Activated naive CD4-positive, alpha-beta T cell treated with anti-CD3 and anti-CD28 coated beads, Interleukin-2, amount 50 U/mL, for 72 hours (primary cell): ENCODE data around the gene BSN. TPM values are rescaled to one million over a fixed set of nuclear protein-coding genes. Genes with fewer than 3 reads are reported as not detected.

Experiments used
- ATAC-seq, 2 donors: fragments of 150-1000 bp; cut with Tn5 transposase; 2 replicates each; pipeline ENCODE4 v1.10.0; 2021; ENCODE audit warnings: mild to moderate bottlenecking in 2 of 2, moderate library complexity in 2 of 2
- DNase-seq, 2 donors: peaks; one replicate each; pipeline ENCODE4 v3.0.0; 2021 to 2022; ENCODE audit warnings: low spot score in 2 of 2
- H3K27ac Mint-ChIP-seq, 2 donors: one replicate each; pipeline ENCODE4 v1.8.0; 2022; ENCODE audit warnings: mild to moderate bottlenecking in 2 of 2, mixed read lengths in 2 of 2
- H3K36me3 Mint-ChIP-seq, 2 donors: one replicate each; pipeline ENCODE4 v1.8.0; 2022; ENCODE audit warnings: mixed read lengths in 2 of 2
- H3K9me3 Mint-ChIP-seq, 2 donors: one replicate each; pipeline ENCODE4 v1.8.0; 2022; ENCODE audit warnings: mixed read lengths in 2 of 2
- total RNA-seq, 2 donors: library from RNA; stranded (reverse); gene quantifications; one replicate each; pipeline ENCODE4 v1.2.3, GENCODE V29; 2022

Gene BSN
- total RNA-seq, 2 donors from 2014 or later = 0.06 to 0.20 TPM

DNA sequence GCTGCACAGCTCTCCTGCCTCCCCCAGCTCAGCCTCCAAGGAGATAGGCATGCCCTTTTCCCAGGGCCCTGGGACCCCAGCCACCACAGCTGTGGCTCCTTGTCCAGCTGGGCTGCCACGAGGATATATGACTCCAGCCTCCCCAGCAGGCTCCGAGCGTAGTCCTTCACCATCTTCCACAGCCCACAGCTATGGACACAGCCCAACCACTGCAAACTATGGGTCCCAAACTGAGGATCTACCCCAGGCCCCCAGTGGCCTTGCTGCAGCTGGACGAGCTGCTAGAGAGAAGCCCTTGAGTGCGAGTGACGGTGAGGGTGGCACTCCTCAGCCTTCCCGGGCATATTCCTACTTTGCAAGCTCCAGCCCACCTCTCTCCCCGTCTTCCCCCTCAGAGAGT lies 99.3 kb downstream of the BSN start:
- H3K27ac Mint-ChIP-seq = no peak overlapping the region
- no peak for DNase-seq

DNA sequence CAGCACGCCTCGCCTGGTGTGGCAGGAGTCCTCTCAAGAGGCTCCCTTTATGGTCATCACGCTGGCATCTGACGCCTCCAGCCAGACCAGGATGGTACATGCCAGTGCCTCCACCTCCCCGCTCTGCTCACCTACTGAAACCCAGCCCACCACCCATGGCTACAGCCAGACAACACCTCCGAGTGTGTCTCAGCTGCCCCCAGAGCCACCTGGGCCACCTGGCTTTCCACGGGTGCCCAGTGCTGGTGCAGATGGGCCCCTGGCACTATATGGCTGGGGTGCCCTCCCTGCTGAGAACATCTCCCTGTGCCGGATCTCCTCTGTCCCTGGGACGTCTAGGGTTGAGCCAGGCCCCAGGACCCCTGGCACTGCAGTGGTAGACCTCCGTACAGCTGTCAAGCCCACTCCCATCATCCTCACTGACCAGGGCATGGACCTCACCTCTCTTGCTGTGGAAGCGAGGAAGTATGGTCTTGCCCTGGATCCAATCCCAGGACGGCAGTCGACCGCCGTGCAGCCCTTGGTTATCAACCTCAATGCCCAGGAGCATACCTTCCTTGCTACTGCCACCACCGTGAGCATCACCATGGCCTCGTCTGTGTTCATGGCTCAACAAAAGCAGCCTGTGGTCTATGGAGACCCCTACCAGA lies 100.0 kb downstream of the BSN start:
- no peak overlapping the region for H3K27ac Mint-ChIP-seq
- no peaks in the 10 kb centered on the region for H3K9me3 Mint-ChIP-seq
- no peak for ATAC-seq
- H3K36me3 Mint-ChIP-seq = no peaks in the 10 kb centered on the region
- DNase-seq = no peak

More for the DNA sequence above, 99.3 kb downstream of the BSN start:
- H3K36me3 Mint-ChIP-seq = no peaks in the 10 kb centered on the region
- no peak for ATAC-seq
- H3K9me3 Mint-ChIP-seq = no peaks in the 10 kb centered on the region

DNA sequence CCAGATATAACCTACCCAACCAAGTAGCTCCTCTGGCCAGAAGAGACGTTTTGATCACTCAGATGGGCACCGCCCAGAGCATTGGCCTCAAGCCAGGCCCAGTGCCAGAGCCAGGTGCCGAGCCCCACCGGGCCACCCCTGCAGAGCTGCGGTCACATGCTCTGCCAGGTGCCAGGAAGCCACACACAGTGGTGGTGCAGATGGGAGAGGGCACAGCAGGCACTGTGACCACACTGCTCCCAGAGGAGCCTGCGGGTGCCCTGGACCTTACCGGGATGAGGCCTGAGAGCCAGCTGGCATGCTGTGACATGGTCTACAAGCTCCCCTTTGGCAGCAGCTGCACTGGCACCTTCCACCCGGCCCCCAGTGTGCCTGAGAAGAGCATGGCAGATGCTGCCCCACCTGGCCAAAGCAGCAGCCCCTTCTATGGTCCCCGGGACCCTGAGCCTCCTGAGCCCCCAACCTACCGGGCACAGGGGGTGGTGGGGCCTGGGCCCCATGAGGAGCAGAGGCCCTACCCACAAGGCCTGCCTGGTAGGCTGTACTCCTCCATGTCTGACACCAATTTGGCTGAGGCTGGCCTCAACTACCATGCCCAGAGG lies 100.8 kb downstream of the BSN start:
- ATAC-seq (no peak), DNase-seq (no peak)
- no peaks in the 10 kb centered on the region for H3K36me3 Mint-ChIP-seq
- no peaks in the 10 kb centered on the region for H3K9me3 Mint-ChIP-seq
- peak overlapping the region in 1 of 2 donors; percentile 50 for H3K27ac Mint-ChIP-seq

DNA sequence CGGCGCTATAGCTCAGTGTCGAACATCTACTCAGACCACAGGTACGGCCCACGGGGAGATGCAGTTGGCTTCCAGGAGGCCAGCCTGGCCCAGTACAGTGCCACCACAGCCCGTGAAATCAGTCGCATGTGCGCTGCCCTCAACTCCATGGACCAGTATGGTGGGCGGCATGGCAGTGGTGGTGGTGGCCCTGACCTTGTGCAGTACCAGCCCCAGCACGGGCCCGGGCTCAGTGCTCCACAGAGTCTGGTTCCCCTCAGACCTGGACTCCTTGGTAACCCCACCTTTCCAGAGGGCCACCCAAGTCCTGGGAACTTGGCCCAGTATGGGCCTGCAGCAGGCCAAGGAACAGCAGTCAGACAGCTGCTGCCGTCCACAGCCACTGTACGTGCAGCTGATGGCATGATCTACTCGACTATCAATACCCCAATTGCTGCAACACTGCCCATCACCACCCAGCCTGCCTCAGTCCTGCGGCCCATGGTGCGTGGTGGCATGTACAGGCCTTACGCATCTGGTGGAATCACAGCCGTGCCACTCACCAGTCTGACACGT lies 101.5 kb downstream of the BSN start:
- H3K9me3 Mint-ChIP-seq = no peaks in the 10 kb centered on the region
- ATAC-seq (no peak), DNase-seq (no peak)
- no peak overlapping the region for H3K27ac Mint-ChIP-seq
- H3K36me3 Mint-ChIP-seq = no peaks in the 10 kb centered on the region

DNA sequence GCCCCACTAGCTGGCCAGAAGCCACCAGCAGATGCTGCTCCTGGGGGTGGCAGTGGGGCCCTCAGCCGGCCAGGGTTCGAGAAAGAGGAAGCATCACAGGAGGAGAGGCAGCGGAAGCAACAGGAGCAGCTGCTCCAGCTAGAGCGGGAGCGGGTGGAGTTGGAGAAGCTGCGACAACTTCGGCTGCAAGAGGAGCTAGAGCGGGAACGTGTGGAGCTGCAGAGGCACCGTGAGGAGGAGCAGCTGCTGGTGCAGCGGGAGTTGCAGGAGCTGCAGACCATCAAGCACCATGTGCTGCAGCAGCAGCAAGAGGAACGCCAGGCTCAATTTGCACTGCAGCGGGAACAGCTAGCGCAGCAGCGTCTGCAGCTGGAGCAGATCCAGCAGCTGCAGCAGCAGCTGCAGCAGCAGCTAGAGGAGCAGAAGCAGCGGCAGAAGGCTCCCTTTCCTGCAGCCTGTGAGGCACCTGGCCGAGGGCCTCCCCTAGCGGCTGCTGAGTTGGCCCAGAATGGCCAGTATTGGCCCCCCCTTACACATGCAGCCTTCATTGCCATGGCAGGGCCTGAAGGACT lies 102.3 kb downstream of the BSN start:
- Mint-ChIP-seq H3K27ac (no peak overlapping the region), H3K36me3 (no peaks in the 10 kb centered on the region), H3K9me3 (no peaks in the 10 kb centered on the region)
- ATAC-seq (no peak), DNase-seq (no peak)

DNA sequence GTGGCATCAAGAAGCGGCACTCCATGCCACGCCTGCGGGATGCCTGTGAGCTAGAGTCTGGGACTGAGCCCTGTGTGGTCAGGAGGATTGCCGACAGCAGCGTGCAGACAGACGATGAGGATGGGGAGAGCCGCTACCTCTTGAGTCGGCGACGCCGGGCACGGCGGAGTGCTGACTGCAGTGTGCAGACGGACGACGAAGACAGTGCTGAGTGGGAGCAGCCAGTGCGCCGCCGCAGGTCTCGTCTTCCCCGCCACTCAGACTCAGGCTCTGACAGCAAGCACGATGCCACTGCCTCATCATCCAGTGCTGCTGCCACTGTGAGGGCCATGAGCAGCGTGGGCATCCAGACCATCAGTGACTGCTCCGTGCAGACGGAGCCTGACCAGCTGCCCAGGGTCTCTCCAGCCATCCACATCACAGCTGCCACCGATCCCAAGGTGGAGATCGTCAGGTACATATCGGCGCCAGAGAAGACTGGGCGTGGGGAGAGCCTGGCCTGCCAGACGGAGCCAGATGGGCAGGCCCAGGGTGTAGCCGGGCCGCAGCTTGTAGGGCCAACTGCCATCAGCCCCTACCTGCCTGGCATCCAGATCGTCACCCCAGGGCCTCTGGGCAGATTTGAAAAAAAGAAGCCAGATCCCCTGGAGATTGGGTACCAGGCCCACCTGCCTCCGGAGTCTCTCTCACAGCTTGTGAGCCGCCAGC lies 103.1 kb downstream of the BSN start:
- DNase-seq (no peak), ATAC-seq (no peak)
- Mint-ChIP-seq H3K9me3 (no peaks in the 10 kb centered on the region), H3K36me3 (no peaks in the 10 kb centered on the region), H3K27ac (no peak overlapping the region)

DNA sequence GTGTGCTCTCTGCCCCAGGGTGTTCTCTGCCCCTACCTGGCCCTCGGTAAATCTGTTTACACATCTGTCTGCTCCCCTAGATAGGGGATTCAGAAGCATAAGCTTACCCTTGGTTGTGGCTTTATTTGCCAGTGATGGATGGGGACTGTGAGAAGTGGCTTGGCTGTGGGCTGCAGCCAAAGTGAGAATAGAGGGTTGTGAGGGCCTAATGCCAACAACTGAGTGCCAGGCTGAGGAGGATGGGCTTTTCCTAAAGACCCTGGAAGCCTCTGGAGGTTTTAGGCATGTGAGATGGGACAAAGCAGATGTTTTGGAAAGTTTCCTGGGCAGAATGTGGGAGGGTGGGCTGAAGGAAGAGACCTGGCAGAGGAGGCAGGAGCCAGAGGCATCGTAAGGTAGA lies 104.4 kb downstream of the BSN start:
- H3K36me3 Mint-ChIP-seq = no peaks in the 10 kb centered on the region

DNA sequence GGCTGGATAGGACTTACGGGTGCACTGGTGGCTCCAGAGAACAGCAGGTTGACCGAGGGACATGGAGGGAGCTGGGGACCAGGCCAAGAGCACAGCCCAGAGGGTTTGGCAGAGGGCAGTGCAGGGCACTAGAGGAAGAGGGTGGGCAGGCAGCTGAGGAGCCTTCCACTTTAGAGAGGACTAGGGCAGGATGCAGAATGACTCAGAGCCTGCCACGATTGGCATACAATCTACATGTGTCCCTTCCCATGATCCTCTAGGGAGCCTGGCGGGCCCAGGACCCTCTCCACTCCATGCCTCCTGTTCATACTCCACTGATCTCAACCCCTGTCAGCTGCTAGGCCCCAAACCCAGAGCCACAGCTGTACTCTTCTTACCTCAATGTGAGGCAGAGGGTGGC lies 105.5 kb downstream of the BSN start:
- no peak for DNase-seq
- peak in 1 of 2 donors; percentile 35 for ATAC-seq

More for the DNA sequence above, 104.4 kb downstream of the BSN start:
- ATAC-seq (no peak), DNase-seq (no peak)
- Mint-ChIP-seq H3K27ac (peak overlapping the region in 1 of 2 donors; percentile 9), H3K9me3 (no peaks in the 10 kb centered on the region)

DNA sequence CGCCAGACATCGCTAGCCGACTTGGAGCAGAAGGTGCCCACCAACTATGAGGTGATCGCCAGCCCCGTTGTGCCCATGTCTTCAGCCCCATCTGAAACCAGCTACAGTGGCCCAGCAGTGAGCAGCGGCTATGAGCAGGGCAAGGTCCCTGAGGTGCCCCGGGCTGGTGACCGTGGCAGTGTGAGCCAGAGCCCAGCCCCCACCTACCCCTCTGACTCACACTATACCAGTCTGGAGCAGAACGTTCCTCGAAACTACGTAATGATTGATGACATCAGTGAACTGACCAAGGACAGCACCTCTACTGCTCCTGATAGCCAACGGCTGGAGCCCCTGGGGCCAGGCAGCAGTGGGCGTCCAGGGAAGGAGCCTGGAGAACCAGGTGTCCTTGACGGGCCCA lies 107.0 kb downstream of the BSN start:
- no peaks in the 10 kb centered on the region for H3K9me3 Mint-ChIP-seq
- peak overlapping the region in 1 of 2 donors; percentile 14 for H3K27ac Mint-ChIP-seq
- H3K36me3 Mint-ChIP-seq = no peaks in the 10 kb centered on the region
- DNase-seq = no peak
- ATAC-seq = no peak

More for the DNA sequence above, 105.5 kb downstream of the BSN start:
- H3K27ac Mint-ChIP-seq = peak overlapping the region in 1 of 2 donors; percentile 16
- H3K9me3 Mint-ChIP-seq = no peaks in the 10 kb centered on the region
- no peaks in the 10 kb centered on the region for H3K36me3 Mint-ChIP-seq

DNA sequence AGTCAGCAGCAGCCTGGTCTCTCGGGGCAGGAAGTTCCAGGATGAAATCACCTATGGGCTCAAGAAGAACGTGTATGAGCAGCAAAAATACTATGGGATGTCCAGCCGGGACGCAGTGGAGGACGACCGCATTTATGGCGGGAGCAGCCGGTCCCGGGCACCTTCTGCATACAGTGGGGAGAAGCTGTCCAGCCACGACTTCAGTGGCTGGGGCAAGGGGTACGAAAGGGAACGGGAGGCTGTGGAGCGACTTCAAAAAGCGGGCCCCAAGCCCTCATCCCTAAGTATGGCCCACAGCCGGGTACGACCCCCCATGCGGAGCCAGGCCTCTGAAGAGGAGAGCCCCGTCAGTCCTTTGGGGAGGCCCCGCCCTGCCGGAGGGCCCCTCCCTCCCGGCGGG lies 107.7 kb downstream of the BSN start:
- H3K36me3 Mint-ChIP-seq = no peaks in the 10 kb centered on the region

DNA sequence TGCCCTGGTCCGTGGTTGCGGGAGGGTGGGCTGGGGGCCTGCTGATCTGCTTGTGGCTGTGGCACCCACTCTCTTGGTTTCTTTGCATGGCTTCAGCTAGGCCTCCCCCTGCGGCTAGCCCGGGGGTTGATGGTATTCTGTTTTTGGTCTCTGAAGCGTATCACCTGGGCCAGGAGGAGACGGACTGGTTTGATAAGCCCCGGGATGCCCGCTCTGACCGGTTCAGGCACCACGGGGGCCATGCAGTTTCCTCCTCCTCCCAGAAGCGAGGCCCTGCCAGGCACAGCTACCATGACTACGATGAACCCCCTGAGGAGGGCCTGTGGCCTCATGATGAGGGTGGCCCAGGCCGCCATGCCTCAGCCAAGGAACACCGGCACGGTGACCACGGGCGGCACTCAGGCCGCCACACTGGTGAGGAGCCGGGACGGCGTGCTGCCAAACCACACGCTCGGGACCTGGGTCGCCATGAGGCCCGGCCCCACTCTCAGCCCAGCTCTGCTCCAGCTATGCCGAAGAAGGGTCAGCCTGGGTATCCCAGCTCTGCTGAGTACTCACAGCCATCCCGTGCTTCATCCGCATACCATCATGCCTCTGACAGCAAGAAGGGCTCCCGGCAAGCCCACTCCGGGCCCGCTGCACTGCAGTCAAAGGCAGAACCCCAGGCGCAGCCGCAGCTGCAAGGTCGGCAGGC lies 108.6 kb downstream of the BSN start:
- no peak for ATAC-seq
- no peak overlapping the region for H3K27ac Mint-ChIP-seq
- DNase-seq = no peak
- no peaks in the 10 kb centered on the region for H3K36me3 Mint-ChIP-seq
- no peaks in the 10 kb centered on the region for H3K9me3 Mint-ChIP-seq

More for the DNA sequence above, 107.7 kb downstream of the BSN start:
- Mint-ChIP-seq H3K27ac (no peak overlapping the region), H3K9me3 (no peaks in the 10 kb centered on the region)
- ATAC-seq = no peak
- no peak for DNase-seq

DNA sequence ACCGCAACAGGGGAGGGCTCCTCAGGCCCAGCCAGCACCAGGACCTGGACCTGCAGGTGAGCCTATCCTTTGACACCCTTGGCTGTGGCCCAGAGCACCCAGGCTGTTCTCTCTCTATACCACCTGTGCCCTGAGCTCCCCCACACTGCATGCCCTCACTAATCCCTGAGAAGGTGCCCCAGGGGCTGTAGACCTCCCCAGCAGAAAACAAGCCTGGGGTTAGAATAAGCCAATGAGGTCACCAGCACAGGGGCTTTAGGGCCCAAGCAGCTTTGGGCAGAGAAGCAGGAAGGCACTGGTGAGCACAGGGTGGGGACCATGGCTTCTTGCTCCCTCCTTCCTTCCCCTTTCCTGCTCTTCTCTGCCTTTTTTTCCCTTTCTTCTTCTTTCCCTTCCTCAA lies 109.6 kb downstream of the BSN start:
- no peak for DNase-seq
- no peak overlapping the region for H3K27ac Mint-ChIP-seq
- no peaks in the 10 kb centered on the region for H3K36me3 Mint-ChIP-seq
- no peaks in the 10 kb centered on the region for H3K9me3 Mint-ChIP-seq
- peak in 1 of 2 donors; percentile 10 for ATAC-seq

DNA sequence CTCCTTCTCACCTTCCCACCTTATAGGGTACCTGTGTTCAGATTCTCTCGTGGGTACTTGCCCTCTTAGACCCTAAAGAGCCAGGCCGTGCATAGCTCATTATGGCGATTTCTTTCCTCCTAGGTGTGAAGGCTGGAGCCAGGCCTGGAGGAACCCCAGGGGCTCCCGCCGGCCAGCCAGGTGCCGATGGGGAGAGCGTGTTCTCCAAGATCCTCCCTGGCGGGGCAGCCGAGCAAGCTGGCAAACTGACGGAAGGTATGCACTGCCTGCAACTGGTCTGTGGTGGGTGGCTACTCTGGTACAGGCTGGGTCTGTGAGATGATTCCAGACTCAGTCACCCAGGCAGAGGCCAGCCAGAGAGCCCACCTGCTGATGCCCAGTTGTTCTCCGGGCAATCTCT lies 110.0 kb downstream of the BSN start:
- no peaks in the 10 kb centered on the region for H3K9me3 Mint-ChIP-seq
- ATAC-seq = no peak
- H3K36me3 Mint-ChIP-seq = no peaks in the 10 kb centered on the region
- no peak for DNase-seq
- peak overlapping the region in 1 of 2 donors; percentile 8 for H3K27ac Mint-ChIP-seq

DNA sequence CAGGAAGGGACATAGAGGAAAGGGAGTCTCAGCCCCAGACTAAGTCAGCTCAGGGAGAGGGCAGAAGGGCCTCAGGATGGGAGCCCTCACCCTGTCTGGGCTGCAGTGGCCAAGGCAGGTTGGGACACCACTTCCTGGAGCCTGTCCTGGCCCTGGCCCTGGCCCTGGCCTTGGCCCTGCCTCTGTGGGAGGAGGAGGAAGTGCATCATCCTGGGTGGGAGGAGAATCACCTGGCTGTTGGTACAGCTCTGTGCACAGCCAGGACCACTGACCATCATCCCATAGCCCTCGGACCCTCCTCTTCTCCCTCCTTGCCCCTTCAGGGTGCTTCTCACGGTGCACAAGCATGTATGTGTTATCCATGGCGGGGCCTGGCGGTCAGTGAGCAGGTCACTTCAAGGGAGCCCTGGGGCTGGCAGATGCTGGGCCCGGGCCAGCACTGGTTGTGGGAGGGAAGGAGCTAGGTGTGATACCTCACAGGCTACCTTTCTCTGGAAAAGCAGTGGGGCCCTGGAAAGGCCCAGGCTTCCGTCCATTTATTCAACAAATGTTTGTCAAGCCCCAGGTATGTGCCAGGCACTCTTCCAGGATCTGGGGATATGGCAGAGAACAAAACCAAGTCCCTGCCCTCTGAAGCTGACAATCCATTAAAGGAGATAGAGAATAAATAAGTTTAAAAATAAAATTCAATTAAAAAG lies 111.7 kb downstream of the BSN start:
- no peaks in the 10 kb centered on the region for H3K9me3 Mint-ChIP-seq
- DNase-seq (no peak), ATAC-seq (peak in 1 of 2 donors; percentile 33)
- H3K36me3 Mint-ChIP-seq = no peaks in the 10 kb centered on the region
- H3K27ac Mint-ChIP-seq = peak overlapping the region in 1 of 2 donors; percentile 67

DNA sequence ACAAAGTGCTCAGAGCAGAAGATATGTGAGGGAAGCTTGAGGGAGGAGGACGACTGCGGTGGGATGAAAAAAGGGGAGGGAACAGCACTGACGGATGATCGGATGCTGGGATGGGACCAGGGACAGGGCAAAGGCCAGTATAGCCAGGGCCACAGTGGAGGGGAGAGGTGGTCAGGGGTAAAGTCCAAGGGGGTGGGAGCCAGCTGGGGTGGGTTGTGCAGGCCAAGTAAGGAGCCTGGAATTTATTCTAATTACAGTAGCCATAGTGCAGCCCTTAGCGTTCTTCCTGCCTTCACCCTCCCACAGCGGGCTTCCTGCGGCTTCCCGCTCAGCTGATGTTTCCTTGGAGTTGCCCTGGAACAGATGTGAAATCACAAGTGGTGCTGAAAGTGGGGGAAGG lies 112.3 kb downstream of the BSN start:
- Mint-ChIP-seq H3K36me3 (no peaks in the 10 kb centered on the region), H3K27ac (no peak overlapping the region), H3K9me3 (no peaks in the 10 kb centered on the region)
- ATAC-seq = no peak
- no peak for DNase-seq
